ENCODE measurements around the gene KDM3B. TPM values are rescaled to one million over a fixed set of nuclear protein-coding genes. Genes with fewer than 3 reads are reported as not detected.

The KDM3B gene
- total RNA-seq, 1 donor from 2014 or later, result 79.7 TPM

DNA sequence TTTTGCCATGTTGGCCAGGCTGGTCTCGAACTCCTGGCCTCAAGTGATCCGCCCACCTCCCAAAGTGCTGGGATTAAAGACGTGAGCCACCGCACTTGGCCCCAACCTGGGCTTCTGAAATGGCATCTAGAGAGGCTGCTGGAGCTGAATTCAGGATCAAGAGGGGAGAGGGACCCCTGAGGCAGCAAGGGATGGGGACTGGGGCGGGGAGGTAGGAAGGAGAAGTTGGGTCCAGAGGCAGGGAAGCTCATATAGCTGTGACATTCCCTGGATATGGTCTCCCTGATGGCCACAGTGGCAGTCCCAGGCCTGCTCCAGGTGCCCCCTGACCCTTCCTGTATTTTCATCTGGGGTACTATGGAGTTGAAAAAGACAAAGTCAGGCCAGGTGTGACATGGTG, 98.5 kb downstream of the KDM3B start:
- DNase-seq (ENCODE audit: low read depth), result no peak

DNA sequence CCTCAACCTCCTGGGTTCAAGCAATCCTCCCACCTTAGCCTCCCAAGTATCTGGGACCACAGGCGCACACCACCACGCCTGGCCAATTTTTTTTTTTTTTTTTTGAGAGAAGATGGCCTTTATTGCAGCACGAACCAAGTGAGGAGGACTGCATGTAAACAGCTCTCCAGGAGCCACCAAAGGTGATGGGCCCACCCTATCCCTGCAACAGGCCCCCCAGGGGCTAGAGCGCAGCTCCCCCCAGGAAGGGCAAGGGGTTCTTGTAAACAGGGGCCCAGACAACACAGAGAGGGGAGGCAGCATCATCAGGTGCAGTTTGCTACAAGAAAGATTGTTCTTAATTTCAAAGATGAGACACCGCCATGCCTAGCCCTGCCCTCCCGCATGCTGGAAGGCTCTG, 100.2 kb downstream of the KDM3B start:
- DNase-seq (ENCODE audit: low read depth), result no peak

DNA sequence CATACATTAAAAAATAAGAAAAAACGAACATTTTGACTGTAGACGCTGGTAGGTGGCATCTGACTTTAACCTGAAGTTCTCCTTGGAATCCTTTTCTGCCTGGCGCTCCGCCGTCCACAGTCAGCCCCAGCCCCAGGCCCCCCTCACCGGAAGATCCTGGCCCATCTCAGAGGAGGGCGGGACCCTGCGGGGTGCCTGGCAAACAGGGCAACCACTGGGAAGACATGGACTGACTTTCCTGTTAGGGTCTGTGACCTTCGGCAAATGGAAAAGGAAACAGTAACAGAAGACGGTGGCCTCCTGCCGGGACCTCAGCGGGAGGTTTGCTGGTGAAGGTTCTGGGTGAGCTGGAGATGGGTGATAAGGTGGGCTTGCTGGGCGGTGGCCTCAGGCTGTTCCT, 101.1 kb downstream of the KDM3B start:
- no peak for DNase-seq (ENCODE audit: low read depth)

DNA sequence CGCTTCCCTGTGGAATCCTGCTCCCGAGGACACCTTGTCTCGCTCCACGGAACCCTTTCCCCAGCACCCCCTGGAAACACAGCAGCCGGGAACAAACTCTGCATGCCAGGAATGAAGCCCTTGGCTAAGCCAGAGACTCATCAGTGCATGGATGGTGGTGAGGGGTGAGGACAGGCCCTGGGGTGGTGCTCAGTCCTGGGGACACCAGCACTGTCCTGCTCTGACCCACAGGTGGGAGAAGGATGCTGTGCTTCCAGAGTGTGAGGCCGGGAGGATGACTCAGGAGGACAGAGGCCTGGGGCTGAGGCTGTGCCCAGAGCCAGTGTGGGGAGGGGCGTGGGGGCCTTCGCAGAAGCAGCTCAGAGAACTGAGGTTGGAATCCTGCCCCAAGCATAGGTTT, 101.6 kb downstream of the KDM3B start:
- DNase-seq (ENCODE audit: low read depth), result no peak

DNA sequence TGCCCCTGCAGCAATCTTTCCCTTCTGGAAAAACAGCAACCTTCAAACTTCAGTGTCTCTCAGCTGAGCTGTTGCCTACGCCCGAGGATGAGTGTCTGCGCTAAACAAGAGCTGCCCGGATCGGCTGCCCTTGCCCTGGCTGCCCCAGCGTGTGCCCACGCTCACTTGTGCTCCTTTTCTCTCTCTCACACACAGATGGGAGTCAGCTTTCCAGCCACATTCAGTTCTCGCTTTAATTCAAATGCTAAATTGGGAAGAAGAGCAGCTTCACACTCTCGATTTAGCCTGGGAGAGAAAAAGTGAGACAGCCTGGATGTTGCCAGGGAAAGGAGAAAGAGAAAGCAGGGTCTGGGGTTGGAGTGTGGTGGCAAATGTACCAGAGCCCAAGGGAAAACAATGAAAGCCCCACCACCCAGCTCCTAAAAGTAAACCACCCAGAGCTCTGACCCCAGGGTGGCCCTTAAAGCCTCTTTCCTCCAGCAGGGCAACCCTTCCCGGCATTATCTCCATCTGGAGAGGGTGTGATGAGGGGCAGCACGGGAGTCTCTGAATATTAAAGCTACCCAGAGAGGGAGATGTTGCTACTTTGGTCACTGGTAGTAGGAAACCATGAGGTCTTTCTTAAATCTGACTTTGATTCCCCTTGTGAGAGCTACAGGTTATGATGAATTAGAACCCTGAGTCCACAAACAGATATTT, 102.9 kb downstream of the KDM3B start:
- DNase-seq (ENCODE audit: low read depth), result no peak

DNA sequence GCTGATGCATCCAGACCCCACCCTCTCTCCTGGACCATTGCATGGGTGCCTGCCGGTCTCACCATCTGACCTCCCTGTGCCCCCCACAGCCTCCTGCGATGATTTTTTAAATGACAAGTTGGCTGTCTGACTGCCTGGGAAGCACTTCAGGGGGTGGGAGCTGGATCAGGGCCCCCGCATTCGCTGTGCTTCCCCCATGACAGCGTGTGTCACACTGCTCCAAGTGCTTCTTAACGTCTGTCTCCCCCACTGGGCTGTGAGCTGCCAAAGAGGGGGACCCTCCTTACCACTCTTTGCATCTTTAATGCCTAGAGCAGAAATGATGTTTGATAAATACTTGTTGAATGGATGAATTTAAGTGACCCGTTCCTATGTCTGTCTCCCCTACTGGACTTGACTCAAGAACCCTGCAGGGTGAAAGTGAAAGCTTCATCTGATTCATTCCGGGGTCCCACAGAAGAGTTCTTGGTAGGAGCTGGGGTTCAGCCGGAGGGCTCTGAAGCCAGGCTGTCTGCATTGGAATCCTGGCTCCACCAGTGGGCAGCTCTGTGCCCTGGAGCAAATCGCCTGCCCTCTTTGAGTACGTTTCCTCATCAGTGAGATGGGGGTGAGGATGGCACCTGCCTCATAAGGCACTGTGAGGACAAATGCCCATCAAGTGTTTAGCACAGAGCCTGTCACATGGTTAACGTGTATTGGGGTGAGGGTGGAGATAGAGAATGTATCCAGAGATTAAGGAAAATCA, 105.2 kb downstream of the KDM3B start:
- no peak for DNase-seq (ENCODE audit: low read depth)

DNA sequence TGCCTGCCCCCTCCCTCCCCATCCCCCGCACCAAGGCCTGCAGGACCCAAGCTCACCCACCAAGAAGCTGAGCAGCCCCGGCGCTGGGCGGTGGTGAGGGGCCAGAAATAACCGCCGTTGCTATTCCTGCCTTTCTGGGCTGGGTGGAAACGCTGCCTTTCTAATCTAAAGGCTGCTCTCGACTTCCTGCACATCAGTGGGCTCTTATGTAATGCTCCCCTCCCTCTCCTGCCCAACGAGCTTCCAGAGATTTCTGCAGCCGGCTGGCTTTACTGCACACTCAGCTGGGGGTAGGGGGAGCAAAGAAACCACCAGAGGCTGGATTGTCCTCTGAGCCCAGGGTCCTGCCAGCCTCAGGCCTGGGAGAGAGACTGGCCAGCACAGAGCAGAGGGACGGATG, 105.9 kb downstream of the KDM3B start:
- no peak for DNase-seq (ENCODE audit: low read depth)

DNA sequence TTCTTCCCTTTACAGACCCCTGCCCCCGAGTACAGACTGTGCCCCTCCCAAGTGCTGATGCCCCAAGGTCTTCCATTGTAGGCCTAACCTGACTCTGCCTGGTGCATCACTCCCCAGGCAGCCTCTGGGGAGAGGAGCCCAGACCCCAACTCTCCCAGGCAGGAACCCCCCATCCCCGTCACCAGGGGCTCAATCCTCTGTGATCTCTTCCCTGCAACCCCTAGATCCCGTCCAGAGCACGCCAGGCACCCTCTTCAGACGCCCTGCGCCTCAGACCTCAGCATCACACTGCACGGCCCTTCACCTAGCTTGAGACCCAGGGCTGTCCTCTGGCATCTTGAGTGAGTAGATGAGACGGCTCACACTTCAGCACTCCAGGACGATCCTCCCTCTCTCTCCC, 106.4 kb downstream of the KDM3B start:
- DNase-seq (ENCODE audit: low read depth), result no peak

DNA sequence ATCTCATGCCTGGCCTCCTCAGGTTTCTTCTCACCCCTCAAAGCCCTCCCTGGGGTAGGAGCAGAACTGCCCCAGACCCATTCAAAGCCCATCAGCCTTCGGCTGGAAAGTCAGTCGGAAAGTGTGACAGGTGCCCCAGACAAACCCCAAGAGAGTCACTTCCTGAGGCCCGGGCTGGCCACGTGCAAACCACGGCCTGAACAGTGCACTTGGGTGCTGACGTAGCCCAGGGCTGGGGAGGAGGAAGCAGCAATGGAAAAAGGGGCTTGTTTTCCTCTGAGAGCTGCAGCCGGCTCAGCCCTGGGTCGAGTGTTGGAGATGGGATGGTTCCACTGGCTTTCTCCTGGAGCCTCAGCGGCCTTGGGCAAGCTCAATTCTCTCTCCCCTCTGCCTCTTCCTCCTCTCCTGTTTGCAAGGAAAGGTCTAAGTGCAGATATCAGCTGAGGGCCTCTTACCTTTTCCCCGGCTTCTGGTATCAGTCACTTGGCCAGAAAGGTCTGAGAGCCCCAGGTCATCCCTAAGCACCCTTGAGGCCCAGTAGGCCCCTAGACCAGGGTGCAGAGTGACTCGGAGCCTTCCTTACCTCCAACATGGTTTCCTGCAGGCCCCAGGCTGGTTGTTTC, 106.9 kb downstream of the KDM3B start:
- no peak for DNase-seq (ENCODE audit: low read depth)

DNA sequence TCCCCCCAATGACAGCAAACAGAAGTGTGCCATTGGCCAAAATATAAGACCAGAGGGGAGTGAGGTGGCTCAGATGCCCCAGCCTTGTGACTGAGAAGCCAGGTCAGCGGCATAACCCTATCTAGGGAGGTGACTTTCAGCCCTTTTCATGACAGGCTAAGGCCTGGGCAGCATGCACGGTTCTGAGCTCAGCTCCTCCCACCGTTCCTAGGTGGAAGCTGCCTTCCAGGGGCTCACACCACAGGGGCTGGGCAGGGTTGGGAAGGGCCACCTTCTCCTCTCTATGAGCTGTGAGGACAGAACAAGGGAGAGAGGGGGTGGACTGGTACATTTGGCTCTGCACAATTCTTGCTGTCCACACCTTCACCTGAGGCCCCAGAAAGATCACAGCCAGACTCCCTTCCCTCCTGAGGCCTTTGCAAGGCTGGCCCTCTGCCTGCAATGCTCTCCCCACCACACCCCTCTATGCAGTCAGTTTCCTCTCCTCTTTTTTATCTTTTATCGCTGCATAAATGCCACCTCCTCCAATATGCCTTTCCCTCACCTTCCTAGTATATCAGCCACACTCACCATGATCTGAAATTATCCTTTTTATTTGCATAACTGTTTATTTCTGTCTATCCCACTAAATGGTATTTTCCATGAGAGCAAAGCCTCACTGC, 107.7 kb downstream of the KDM3B start:
- no peak for DNase-seq (ENCODE audit: low read depth)

DNA sequence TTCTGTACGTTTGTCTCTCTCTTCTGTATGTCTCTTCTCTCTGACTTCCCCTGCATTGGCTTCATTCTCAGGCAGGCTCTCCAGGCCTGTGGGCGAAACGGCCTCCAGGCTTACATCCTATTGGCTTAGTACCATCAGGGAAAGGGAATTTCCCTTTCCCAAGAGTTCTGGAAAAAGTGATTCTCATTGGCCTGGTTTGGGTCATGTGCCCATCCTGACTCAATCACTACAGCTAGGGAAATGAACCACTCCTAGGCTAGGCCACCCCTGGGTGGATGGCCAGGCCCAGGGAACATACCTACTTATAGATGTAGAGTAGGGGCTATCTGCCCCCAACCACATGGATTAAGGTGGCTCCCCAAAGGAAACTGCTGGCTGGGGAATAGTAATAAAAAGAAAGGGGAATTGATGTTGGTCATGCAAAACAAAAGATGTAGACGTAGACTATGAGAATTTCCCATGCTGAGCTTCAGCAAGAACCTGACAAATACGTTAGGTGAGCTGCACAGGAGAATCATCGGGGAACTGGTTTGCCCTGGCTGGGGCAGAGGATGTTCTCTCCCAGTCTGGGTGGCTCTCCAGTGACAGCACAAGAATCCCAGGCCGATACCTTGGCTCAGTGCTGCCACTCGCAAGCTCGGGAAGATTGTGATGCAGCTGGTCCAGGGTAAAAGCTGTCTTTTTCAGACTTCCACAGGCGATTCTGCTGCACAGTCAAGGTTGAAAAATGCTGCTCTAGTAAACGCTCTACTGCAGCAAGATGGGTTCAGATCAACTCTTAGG, 109.0 kb downstream of the KDM3B start:
- DNase-seq (ENCODE audit: low read depth), result peak; percentile 77

DNA sequence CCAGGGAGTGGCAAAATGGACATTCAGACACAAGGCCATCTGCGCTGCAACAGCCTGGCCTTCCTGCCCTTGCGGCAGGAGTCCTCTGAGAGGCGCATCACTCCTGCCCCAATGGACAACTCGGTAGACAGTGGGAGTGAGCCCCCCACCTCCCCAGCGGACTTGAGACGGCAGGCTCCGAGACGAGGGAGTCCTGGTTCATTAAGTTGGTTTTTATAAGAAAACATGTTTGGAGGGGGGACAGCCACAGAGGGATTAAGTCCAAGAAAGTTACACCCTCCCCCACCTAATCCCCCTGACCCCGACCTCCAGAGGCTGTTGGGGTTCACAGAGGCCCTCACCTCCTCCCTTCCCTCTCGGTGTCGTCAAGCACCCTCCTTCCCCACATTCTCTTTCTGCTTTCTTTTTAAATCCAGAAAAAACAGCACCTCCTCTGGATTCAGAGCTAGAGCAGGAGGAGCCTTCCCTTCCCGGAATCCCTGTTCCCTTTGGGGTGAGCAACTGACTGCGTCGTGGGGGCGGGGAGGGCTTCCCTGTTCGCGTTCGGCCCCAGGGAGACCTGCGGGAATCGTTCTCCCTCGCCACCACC, 111.0 kb downstream of the KDM3B start:
- DNase-seq (ENCODE audit: low read depth), result no peak

DNA sequence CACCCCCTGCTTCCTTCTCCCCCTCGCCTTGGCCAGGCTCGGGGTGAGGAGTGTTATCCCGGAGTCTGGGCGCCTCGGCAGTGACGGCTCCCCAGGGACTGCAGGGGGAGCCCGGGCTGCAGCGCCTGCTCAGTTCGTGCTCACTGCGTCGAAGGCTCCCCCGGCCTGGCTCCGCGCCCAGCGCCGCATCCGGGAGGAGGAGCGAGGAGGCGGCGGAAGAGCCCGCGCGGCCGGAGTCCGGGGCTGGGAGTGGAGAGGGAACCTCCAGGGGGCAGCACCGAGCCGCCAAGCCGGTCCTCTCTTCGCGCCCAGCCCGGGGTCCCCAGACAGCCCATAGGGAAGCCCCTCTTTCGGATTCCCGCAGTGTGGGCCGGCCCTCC, 111.5 kb downstream of the KDM3B start:
- DNase-seq (ENCODE audit: low read depth), result peak; percentile 79

DNA sequence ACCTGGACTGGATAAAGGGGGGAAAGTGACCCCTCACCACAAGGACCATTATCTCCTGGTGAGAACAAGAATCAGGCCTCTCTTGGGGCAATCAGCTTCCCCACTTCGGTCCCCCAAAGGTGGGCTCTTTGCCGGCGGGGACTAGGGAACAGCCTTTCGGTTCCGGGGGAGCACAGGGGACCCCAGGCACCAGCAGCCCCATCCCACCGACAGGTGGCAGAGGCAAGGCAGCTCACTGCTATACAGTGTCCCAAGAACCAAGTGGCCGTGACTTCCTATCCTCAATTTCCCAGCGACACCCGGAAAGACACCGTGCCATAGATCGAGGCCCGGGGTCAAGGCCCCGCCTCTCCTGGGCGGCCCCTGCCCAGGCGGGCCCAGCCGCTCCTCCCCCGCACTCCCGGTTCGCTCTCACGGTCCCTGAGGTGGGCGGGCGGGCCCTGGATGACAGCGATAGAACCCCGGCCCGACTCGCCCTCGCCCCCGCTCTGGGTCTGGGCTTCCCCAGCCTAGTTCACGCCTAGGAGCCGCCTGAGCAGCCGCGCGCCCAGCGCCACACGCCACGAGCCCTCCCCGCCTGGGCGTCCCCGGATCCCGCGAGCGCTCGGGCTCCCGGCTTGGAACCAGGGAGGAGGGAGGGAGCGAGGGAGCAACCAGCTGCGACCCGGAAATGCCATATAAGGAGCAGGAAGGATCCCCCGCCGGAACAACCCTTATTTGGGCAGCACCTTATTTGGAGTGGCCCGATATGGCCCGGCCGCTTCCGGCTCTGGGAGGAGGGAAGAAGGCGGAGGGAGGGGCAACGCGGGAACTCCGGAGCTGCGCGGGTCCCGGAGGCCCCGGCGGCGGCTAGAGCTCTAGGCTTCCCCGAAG, 112.1 kb downstream of the KDM3B start:
- DNase-seq (ENCODE audit: low read depth), result peak; percentile 95

DNA sequence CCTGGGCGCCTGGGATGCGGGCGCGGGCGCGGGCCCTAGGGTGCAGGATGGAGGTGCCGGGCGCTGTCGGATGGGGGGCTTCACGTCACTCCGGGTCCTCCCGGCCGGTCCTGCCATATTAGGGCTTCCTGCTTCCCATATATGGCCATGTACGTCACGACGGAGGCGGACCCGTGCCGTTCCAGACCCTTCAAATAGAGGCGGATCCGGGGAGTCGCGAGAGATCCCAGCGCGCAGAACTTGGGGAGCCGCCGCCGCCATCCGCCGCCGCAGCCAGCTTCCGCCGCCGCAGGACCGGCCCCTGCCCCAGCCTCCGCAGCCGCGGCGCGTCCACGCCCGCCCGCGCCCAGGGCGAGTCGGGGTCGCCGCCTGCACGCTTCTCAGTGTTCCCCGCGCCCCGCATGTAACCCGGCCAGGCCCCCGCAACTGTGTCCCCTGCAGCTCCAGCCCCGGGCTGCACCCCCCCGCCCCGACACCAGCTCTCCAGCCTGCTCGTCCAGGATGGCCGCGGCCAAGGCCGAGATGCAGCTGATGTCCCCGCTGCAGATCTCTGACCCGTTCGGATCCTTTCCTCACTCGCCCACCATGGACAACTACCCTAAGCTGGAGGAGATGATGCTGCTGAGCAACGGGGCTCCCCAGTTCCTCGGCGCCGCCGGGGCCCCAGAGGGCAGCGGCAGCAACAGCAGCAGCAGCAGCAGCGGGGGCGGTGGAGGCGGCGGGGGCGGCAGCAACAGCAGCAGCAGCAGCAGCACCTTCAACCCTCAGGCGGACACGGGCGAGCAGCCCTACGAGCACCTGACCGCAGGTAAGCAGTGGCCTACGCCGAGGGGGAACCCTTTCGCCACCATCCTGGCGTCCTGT, 113.0 kb downstream of the KDM3B start, which contains the start of gene EGR1:
TSS of gene EGR1 (plus strand) at position 219 of the 864 bp plus-strand sequence. CDS start at position 502, 283 bp downstream.
- DNase-seq (ENCODE audit: low read depth), result peak; percentile 79

DNA sequence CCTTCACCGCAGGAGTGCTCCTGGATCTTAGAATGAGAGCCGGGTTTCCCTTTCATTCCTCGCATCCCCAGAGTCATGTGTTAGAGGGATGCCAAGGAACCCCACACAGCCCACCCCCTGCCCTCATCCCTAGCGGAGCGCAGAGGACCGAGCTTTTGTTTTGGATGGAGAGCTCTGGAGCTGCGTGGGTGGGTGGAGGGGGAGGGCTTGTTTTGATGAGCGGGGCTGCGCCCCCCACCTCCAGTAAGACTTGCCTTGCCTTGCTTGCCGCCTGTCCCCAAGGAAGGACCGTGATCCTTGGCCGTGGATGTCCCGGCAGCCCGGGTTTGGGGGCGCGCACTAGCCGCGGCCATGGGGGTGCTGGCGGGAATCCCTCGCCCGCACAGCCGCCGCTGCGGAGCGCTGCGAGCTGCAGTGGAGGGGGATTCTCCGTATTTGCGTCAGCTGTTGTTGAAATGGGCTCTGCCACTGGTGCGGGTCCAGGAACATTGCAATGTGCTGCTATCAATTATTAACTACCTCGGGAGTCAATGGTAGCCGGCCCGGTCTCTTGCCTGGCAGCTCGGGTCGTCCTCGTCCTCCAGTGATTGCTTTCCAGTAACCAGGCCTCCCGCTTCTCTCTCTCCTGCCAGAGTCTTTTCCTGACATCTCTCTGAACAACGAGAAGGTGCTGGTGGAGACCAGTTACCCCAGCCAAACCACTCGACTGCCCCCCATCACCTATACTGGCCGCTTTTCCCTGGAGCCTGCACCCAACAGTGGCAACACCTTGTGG, 113.8 kb downstream of the KDM3B start:
- peak; percentile 43 for DNase-seq (ENCODE audit: low read depth)

DNA sequence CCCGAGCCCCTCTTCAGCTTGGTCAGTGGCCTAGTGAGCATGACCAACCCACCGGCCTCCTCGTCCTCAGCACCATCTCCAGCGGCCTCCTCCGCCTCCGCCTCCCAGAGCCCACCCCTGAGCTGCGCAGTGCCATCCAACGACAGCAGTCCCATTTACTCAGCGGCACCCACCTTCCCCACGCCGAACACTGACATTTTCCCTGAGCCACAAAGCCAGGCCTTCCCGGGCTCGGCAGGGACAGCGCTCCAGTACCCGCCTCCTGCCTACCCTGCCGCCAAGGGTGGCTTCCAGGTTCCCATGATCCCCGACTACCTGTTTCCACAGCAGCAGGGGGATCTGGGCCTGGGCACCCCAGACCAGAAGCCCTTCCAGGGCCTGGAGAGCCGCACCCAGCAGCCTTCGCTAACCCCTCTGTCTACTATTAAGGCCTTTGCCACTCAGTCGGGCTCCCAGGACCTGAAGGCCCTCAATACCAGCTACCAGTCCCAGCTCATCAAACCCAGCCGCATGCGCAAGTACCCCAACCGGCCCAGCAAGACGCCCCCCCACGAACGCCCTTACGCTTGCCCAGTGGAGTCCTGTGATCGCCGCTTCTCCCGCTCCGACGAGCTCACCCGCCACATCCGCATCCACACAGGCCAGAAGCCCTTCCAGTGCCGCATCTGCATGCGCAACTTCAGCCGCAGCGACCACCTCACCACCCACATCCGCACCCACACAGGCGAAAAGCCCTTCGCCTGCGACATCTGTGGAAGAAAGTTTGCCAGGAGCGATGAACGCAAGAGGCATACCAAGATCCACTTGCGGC, 114.6 kb downstream of the KDM3B start:
- DNase-seq (ENCODE audit: low read depth), result no peak

DNA sequence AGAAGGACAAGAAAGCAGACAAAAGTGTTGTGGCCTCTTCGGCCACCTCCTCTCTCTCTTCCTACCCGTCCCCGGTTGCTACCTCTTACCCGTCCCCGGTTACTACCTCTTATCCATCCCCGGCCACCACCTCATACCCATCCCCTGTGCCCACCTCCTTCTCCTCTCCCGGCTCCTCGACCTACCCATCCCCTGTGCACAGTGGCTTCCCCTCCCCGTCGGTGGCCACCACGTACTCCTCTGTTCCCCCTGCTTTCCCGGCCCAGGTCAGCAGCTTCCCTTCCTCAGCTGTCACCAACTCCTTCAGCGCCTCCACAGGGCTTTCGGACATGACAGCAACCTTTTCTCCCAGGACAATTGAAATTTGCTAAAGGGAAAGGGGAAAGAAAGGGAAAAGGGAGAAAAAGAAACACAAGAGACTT, 115.2 kb downstream of the KDM3B start:
- no peak for DNase-seq (ENCODE audit: low read depth)
